Measurements from ENCODE around the gene INTS14. TPM values are rescaled to one million over a fixed set of nuclear protein-coding genes. Genes with fewer than 3 reads are reported as not detected.

Gene INTS14
- total RNA-seq, 1 donor from 2014 or later: 28.7 TPM

DNA sequence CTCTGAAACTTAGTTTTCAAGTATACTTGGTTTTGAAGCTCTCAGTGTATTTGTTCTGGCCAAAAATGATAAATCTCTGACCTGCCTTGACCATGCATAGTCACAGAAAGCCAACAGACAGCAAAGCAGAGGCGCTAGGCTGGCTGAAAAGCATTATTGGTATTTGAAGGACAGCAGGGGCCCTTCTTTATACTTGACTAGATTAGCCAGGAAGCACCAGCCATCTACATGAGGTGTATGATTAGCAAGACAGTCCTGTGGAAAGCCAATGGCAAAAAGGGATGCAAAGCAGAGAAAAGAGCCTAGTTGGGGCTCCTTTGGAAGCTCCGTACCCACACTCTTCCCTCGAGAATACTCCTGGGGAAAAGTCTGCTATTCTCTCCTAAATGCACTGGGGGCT, 18.6 kb upstream of the INTS14 start:
- no peaks in the 10 kb centered on the region for H3K36me3 ChIP-seq (ENCODE audit: control insufficient read depth, insufficient read depth, low read length)
- DNase-seq (ENCODE audit: low read depth) (no peak), FAIRE-seq (no peak)
- H3K4me3 ChIP-seq (ENCODE audit: low read depth, low read length): no peak overlapping the region
- no peaks in the 10 kb centered on the region for H3K27me3 ChIP-seq (ENCODE audit: control insufficient read depth, insufficient read depth, low read length)
- TF ChIP-seq, protein P1, sequence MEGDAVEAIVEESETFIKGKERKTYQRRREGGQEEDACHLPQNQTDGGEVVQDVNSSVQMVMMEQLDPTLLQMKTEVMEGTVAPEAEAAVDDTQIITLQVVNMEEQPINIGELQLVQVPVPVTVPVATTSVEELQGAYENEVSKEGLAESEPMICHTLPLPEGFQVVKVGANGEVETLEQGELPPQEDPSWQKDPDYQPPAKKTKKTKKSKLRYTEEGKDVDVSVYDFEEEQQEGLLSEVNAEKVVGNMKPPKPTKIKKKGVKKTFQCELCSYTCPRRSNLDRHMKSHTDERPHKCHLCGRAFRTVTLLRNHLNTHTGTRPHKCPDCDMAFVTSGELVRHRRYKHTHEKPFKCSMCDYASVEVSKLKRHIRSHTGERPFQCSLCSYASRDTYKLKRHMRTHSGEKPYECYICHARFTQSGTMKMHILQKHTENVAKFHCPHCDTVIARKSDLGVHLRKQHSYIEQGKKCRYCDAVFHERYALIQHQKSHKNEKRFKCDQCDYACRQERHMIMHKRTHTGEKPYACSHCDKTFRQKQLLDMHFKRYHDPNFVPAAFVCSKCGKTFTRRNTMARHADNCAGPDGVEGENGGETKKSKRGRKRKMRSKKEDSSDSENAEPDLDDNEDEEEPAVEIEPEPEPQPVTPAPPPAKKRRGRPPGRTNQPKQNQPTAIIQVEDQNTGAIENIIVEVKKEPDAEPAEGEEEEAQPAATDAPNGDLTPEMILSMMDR (IDR thresholded peaks at IDR 0.05; ENCODE audit: insufficient read depth, low read length, severe bottlenecking): no peak

GRCh38 chr15:65626856-65627255, 15.9 kb upstream of the INTS14 start:
- TF ChIP-seq, protein P1 (IDR thresholded peaks at IDR 0.05; ENCODE audit: insufficient read depth, low read length, severe bottlenecking): no peak
- no peak for FAIRE-seq
- H3K36me3 ChIP-seq (ENCODE audit: control insufficient read depth, insufficient read depth, low read length): no peaks in the 10 kb centered on the region
- no peak for DNase-seq (ENCODE audit: low read depth)
- no peaks in the 10 kb centered on the region for H3K27me3 ChIP-seq (ENCODE audit: control insufficient read depth, insufficient read depth, low read length)
- H3K4me3 ChIP-seq (ENCODE audit: low read depth, low read length): no peak overlapping the region

DNA sequence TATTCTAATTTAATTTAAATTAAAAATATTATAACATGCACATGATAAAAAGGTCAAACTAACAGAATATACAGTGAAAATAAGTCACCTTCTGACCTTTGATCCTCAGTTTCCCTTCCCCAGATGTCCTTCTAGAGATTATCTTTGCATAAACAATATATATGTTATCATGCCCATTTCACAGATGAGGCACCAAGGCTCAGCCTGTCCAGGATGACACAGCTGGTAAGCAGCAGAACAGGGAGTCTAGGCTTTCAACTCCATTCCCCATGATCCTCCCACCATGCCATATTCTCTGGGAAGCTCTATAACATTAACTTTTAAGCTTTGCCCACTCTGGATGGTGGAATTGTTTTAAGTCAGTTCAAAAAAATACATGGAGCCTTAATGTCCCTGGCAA, 12.2 kb upstream of the INTS14 start:
- Histone ChIP-seq H3K4me3 (ENCODE audit: low read depth, low read length) (no peak overlapping the region), H3K27me3 (ENCODE audit: control insufficient read depth, insufficient read depth, low read length) (no peaks in the 10 kb centered on the region), H3K36me3 (ENCODE audit: control insufficient read depth, insufficient read depth, low read length) (no peaks in the 10 kb centered on the region)
- FAIRE-seq (no peak), DNase-seq (ENCODE audit: low read depth) (no peak)
- TF ChIP-seq, protein P1 (IDR thresholded peaks at IDR 0.05; ENCODE audit: insufficient read depth, low read length, severe bottlenecking): no peak

DNA sequence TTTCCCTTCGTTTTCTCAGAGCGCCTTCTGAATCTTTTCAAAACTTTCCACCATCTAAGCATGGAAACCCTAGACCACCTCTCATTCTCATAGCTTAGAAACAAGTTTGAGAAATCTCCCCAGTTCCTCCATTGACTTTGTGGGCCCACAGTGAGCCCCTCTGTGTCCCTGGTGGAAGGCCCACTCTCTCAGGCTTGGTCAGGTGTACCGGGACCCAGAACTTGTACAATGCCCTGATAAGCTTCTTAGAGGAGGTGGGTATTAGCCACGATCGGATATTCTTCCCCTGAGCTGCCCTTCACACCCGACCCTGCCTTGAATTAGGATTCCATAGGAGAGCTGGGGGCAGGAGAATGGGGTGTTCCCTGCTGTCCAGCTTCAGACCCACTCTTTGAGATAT, 10.7 kb upstream of the INTS14 start, which contains the start of gene SLC24A1:
TSS of gene SLC24A1 (plus strand) at position 301 of the 400 bp plus-strand sequence. CDS start 2,143 bp downstream, outside the sequence.
- TF ChIP-seq, protein P1 (IDR thresholded peaks at IDR 0.05; ENCODE audit: insufficient read depth, low read length, severe bottlenecking): no peak
- Histone ChIP-seq H3K4me3 (ENCODE audit: low read depth, low read length) (no peak within 1 kb of the TSS), H3K27me3 (ENCODE audit: control insufficient read depth, insufficient read depth, low read length) (no peaks in the 10 kb centered on the region), H3K36me3 (ENCODE audit: control insufficient read depth, insufficient read depth, low read length) (no peaks in the 10 kb centered on the region)
- FAIRE-seq (no peak), DNase-seq (ENCODE audit: low read depth) (no peak)

GRCh38 chr15:65620833-65621232, 9.9 kb upstream of the INTS14 start:
- FAIRE-seq: no peak
- H3K36me3 ChIP-seq (ENCODE audit: control insufficient read depth, insufficient read depth, low read length): no peaks in the 10 kb centered on the region
- H3K27me3 ChIP-seq (ENCODE audit: control insufficient read depth, insufficient read depth, low read length): no peaks in the 10 kb centered on the region
- no peak overlapping the region for H3K4me3 ChIP-seq (ENCODE audit: low read depth, low read length)
- DNase-seq (ENCODE audit: low read depth): no peak
- TF ChIP-seq, protein P1 (IDR thresholded peaks at IDR 0.05; ENCODE audit: insufficient read depth, low read length, severe bottlenecking): no peak

DNA sequence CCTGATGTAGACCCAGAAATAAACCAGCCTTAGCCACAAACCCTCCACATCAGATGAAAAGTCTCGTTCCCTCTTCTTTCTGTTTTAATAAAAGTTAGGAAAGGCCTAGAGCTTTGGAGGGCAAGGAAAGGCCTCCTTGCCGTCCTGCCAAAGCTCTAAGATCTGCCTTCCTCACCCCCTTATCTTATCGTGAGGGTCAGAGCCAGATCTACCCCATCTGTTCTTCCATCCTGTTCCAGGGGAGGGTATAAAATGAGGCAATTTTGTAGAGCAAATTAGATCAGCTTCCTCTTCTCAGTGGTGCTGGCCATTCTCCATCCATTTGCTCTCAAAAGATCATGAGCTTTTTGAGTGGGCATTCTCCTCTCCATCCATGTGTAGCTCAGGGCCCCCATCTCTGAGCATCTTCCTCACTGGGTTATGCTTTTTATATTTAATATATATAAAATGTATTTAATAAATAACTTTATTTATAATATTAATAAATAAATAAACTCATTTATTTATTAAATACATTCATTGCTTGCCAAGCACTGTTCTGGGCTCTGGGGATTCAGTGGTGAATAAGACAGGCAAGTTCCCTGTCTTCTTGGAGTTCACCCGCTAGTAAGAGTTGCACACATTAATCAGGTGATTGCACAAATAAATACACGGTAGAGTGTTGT, 8.8 kb upstream of the INTS14 start:
- Histone ChIP-seq H3K4me3 (ENCODE audit: low read depth, low read length) (no peak overlapping the region), H3K27me3 (ENCODE audit: control insufficient read depth, insufficient read depth, low read length) (no peaks in the 10 kb centered on the region), H3K36me3 (ENCODE audit: control insufficient read depth, insufficient read depth, low read length) (no peaks in the 10 kb centered on the region)
- FAIRE-seq (no peak), DNase-seq (ENCODE audit: low read depth) (no peak)
- TF ChIP-seq, protein P1 (IDR thresholded peaks at IDR 0.05; ENCODE audit: insufficient read depth, low read length, severe bottlenecking): no peak

All from bronchial epithelial cell (primary cell).